GM12892 (cell line): ENCODE measurements around the gene KDM1A.

Experiments used
- POLR2A ChIP-seq: IDR thresholded peaks from 2 replicates; pipeline ENCODE4 v1.6.1; 2011; ENCODE audit warnings: low read depth, low read length, control low read depth
- POLR2AphosphoS5 ChIP-seq: IDR thresholded peaks from 2 replicates; pipeline ENCODE4 v1.6.1; 2011; ENCODE audit warnings: low read depth, low read length, control low read depth
- TAF1 ChIP-seq: IDR thresholded peaks from 2 replicates; pipeline ENCODE4 v1.6.1; 2011; ENCODE audit warnings: low read depth, mild to moderate bottlenecking, control low read depth, low read length, borderline replicate concordance

DNA sequence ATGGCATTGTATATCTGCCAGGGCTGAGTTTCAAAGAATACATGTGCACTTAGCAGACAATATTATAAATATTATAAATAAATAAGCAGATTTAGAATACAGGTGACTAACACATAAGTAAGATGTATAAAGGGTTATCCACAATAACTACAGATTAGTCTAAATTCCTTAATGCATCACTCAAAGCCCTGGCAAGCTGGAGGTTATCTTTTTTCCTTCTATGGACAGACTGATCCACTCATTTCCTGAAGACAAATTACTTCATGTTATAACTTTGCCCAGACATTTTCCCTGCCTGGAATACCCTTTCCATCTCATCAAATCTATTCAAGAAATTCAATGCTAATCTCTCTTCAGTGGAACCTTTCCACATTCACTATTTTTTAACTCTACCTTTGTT is 110.6 kb downstream of the KDM1A start:
- TF ChIP-seq POLR2AphosphoS5, result no peak
- no peak for TF ChIP-seq POLR2A
- TF ChIP-seq TAF1, result no peak
